ENCODE measurements around the gene RBM6.

The RBM6 gene, protein sequence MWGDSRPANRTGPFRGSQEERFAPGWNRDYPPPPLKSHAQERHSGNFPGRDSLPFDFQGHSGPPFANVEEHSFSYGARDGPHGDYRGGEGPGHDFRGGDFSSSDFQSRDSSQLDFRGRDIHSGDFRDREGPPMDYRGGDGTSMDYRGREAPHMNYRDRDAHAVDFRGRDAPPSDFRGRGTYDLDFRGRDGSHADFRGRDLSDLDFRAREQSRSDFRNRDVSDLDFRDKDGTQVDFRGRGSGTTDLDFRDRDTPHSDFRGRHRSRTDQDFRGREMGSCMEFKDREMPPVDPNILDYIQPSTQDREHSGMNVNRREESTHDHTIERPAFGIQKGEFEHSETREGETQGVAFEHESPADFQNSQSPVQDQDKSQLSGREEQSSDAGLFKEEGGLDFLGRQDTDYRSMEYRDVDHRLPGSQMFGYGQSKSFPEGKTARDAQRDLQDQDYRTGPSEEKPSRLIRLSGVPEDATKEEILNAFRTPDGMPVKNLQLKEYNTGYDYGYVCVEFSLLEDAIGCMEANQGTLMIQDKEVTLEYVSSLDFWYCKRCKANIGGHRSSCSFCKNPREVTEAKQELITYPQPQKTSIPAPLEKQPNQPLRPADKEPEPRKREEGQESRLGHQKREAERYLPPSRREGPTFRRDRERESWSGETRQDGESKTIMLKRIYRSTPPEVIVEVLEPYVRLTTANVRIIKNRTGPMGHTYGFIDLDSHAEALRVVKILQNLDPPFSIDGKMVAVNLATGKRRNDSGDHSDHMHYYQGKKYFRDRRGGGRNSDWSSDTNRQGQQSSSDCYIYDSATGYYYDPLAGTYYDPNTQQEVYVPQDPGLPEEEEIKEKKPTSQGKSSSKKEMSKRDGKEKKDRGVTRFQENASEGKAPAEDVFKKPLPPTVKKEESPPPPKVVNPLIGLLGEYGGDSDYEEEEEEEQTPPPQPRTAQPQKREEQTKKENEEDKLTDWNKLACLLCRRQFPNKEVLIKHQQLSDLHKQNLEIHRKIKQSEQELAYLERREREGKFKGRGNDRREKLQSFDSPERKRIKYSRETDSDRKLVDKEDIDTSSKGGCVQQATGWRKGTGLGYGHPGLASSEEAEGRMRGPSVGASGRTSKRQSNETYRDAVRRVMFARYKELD

DNA sequence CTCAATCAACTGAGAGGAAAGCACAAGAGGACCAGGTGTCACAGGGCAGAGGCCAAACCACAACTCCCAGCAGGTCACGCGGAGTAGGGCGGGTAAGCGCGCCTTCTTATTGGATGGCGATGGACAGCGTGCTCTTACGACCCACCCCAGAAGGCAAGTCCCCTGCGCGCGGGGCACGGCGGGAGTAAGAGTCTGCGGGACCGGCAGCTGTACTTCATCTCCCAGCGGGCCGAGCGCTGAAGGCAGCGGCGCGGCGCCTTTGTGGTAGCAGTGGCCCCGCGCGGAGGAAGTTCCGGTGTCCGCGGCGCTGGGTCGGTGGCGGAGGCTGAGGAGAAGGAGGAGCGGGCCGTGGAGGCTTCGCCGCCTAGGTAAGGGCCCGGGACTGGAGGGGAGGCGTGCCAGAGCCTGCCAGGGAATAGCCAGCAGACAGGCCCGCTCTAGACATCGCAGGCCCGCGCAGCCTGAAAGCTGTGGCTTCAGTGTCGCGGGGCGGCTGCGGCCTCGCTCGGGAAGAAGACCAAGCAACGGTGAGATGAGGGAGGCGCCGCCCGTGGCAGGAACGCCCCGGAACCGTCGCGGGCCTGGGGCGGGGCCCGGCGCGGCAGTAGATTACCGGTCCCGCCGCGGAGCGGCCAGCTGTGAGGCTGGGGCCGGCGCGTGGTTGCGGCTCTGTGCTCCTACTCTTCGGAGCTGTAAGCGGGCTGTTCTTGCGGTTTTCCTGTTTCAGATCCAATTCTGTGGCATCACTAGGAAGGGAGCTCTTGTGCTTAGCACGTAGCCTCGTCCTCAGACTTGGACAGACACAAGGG lies at the start of gene RBM6:
TSS of gene RBM6 (plus strand) at position 293 of the 809 bp plus-strand sequence. CDS start 22,492 bp downstream, outside the sequence.
- peak; percentile 94 for DNase-seq (ENCODE audit: extremely low read depth, low read depth)
- H3K4me3 ChIP-seq (replicated peaks; ENCODE audit: low read depth, low read length) = peak within 1 kb of the TSS; percentile 82
- TF ChIP-seq, protein P1, sequence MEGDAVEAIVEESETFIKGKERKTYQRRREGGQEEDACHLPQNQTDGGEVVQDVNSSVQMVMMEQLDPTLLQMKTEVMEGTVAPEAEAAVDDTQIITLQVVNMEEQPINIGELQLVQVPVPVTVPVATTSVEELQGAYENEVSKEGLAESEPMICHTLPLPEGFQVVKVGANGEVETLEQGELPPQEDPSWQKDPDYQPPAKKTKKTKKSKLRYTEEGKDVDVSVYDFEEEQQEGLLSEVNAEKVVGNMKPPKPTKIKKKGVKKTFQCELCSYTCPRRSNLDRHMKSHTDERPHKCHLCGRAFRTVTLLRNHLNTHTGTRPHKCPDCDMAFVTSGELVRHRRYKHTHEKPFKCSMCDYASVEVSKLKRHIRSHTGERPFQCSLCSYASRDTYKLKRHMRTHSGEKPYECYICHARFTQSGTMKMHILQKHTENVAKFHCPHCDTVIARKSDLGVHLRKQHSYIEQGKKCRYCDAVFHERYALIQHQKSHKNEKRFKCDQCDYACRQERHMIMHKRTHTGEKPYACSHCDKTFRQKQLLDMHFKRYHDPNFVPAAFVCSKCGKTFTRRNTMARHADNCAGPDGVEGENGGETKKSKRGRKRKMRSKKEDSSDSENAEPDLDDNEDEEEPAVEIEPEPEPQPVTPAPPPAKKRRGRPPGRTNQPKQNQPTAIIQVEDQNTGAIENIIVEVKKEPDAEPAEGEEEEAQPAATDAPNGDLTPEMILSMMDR (IDR thresholded peaks at IDR 0.05; ENCODE audit: low read depth, low read length, missing control alignments) = no peak

DNA sequence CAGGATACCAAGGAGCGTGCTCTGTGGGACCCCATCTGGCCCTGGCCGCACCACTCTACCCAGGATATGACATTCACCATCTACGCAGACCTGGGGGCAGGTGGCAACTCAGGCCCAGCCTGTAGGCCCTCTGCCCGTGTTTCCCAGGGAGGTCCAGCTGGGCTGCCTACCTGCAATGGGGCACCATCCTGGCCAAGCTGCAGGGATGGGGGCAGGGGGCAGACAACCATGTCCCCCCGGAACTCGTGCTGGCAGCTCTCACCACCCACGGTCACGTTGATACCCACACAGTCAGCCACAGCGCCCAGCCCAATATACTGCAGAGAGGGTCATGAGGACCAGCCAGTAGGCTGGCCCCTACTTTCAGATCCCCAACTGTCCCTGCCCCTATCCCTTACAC lies 44.2 kb upstream of the RBM6 start:
- H3K4me3 ChIP-seq (replicated peaks; ENCODE audit: low read depth, low read length) = no peak overlapping the region
- DNase-seq (ENCODE audit: extremely low read depth, low read depth) = no peak
- TF ChIP-seq, protein P1 (IDR thresholded peaks at IDR 0.05; ENCODE audit: low read depth, low read length, missing control alignments) = no peak

DNA sequence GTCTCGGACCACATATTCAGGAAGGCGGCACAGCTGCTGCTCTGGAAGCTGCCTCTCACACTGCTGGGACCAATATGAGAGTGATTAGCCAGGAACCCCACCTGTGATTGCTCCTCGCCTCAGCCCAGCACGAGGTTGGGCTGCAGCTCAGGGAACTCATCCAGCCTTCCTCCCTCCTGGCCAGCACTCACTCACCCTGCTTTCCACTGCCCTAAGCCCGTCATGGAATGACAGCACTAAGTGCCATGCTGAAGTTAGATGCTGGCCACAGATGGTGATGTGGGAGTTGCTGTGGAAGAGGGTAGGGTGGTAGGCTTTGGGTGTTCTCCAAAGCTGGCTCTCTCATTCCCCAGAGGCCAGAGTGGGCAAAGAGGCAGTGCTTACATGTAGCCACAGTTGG lies 43.6 kb upstream of the RBM6 start:
- no peak overlapping the region for H3K4me3 ChIP-seq (replicated peaks; ENCODE audit: low read depth, low read length)
- no peak for DNase-seq (ENCODE audit: extremely low read depth, low read depth)
- TF ChIP-seq, protein P1 (IDR thresholded peaks at IDR 0.05; ENCODE audit: low read depth, low read length, missing control alignments) = no peak

DNA sequence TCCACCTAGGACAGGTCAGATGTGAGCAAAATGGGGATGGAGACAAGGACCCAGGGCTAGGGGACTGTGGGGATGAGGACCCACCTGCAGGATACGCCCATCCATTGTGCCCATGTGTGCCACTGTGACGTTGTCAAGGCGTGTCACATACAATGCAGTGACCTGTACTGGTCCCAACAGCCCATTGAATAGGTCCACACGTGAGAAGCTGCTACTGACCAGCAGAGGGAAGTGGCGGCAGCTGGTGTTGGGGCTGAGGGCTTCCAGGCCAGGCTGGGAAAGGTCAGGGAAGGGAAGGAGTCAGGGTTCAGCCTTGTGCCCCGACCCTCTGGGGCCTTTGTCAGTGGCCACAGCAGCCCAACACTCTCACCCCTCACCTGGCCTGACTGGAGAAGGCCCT lies 41.0 kb upstream of the RBM6 start:
- no peak for DNase-seq (ENCODE audit: extremely low read depth, low read depth)
- no peak overlapping the region for H3K4me3 ChIP-seq (replicated peaks; ENCODE audit: low read depth, low read length)
- TF ChIP-seq, protein P1 (IDR thresholded peaks at IDR 0.05; ENCODE audit: low read depth, low read length, missing control alignments) = no peak

DNA sequence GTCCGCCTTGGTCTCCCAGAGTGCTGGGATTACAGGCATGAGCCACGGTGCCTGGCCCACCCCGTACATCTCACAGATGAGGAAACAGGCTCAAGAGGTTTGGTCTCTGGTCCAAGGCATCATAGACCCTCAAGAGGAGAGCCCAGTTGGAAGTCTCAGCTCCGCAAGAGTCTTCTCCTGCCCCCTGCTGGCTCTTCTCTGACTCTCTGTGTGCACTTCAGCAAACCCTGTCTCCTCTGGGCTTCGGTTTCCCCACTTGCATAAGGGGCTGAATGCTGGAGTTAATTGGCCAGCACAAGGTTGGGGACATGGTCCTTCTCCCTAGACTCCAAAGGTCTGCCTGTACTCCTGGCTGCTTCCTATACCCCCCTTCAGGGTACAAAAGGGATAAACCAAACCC lies 40.1 kb upstream of the RBM6 start:
- TF ChIP-seq, protein P1 (IDR thresholded peaks at IDR 0.05; ENCODE audit: low read depth, low read length, missing control alignments) = peak; percentile 44
- H3K4me3 ChIP-seq (replicated peaks; ENCODE audit: low read depth, low read length) = no peak overlapping the region
- no peak for DNase-seq (ENCODE audit: extremely low read depth, low read depth)

Data from HFF-Myc (cell line).